Natural killer cell (primary cell): Measurements from ENCODE around the gene PTPRN2. TPM values are rescaled to one million over a fixed set of nuclear protein-coding genes. Genes with fewer than 3 reads are reported as not detected.

Experiments used
- ATAC-seq, 3 donors: fragments of 150-1000 bp in 2 of 3; fragments of 200-7000 bp in 1 of 3; cut with Tn5 transposase; 1 replicate in 1 of 3; 2 replicates in 2 of 3; pipeline ENCODE4 v1.10.0; 2021; ENCODE audit warnings: mild to moderate bottlenecking in 2 of 3, moderate library complexity in 2 of 3
- DNase-seq, 2 donors: peaks; one replicate each; pipeline versions ENCODE4 v3.0.0 to v3.0.0-alpha.2; 2013 to 2021; ENCODE audit warnings: mixed read lengths in 1 of 2
- H3K27ac ChIP-seq: one replicate; pipeline ENCODE4 v1.5.1; 2013; ENCODE audit warnings: mild to moderate bottlenecking, low read length
- H3K27me3 ChIP-seq: one replicate; pipeline ENCODE4 v1.6.1; 2013; ENCODE audit warnings: low read length; ENCODE audit not compliant: control insufficient read depth, insufficient read depth
- H3K36me3 ChIP-seq: one replicate; pipeline ENCODE4 v1.6.1; 2013; ENCODE audit warnings: low read length; ENCODE audit not compliant: control insufficient read depth, insufficient read depth
- H3K4me1 ChIP-seq: one replicate; pipeline ENCODE4 v1.6.1; 2013; ENCODE audit warnings: low read length; ENCODE audit not compliant: control insufficient read depth, insufficient read depth
- H3K4me3 ChIP-seq: one replicate; pipeline ENCODE4 v1.5.1; 2013; ENCODE audit warnings: low read length
- H3K9me3 ChIP-seq: one replicate; pipeline ENCODE4 v1.6.1; 2013; ENCODE audit warnings: low read length; ENCODE audit not compliant: control insufficient read depth, insufficient read depth
- H3K27ac Mint-ChIP-seq, 2 donors: one replicate each; pipeline ENCODE4 v1.8.0; 2022; ENCODE audit warnings: mild to moderate bottlenecking in 2 of 2, mixed read lengths in 2 of 2, moderate library complexity in 1 of 2
- H3K27me3 Mint-ChIP-seq, 2 donors: one replicate each; pipeline ENCODE4 v1.8.0; 2022; ENCODE audit warnings: low read depth in 2 of 2, mixed read lengths in 2 of 2
- H3K36me3 Mint-ChIP-seq: one replicate; pipeline ENCODE4 v1.8.0; 2022; ENCODE audit warnings: mixed read lengths
- H3K4me1 Mint-ChIP-seq, 2 donors: one replicate each; pipeline ENCODE4 v1.8.0; 2022; ENCODE audit warnings: mixed read lengths in 2 of 2
- H3K4me3 Mint-ChIP-seq: one replicate; pipeline ENCODE4 v1.8.0; 2022; ENCODE audit warnings: mild to moderate bottlenecking, moderate library complexity, mixed read lengths
- H3K9me3 Mint-ChIP-seq, 2 donors: one replicate each; pipeline ENCODE4 v1.8.0; 2022; ENCODE audit warnings: mixed read lengths in 2 of 2
- WGBS: methylation state at CpG from one replicate; pipeline ENCODE4 v1.1.7; 2013; ENCODE audit warnings: missing lambda C conversion rate; ENCODE audit not compliant: insufficient coverage; 5-methylcytosine and 5-hydroxymethylcytosine counted together
- intact Hi-C: fragments of 100-400 bp; cut with micrococcal nuclease; formaldehyde crosslinking; loops from one replicate; pipeline ENCODE4 v1.14.2; 2022
- total RNA-seq, 4 donors: library from RNA; stranded (reverse); fragments of 120-200 nt in 1 of 4; gene quantifications; one replicate each; pipeline versions ENCODE4 v1.2.3 to v1.2.4, GENCODE V29; 2013 to 2022
- TF ChIP-seq, protein P1 (sequence below): fragments of 200-600 bp; IDR thresholded peaks from one replicate; pipeline ENCODE4 v1.8.0; 2022; ENCODE audit warnings: antibody characterized with exemption

The PTPRN2 gene
- total RNA-seq, 3 donors from 2014 or later (not counting 1 experiment from before 2014, with no cell fraction given), result 1.3 to 2.5 (median 1.9) TPM

DNA sequence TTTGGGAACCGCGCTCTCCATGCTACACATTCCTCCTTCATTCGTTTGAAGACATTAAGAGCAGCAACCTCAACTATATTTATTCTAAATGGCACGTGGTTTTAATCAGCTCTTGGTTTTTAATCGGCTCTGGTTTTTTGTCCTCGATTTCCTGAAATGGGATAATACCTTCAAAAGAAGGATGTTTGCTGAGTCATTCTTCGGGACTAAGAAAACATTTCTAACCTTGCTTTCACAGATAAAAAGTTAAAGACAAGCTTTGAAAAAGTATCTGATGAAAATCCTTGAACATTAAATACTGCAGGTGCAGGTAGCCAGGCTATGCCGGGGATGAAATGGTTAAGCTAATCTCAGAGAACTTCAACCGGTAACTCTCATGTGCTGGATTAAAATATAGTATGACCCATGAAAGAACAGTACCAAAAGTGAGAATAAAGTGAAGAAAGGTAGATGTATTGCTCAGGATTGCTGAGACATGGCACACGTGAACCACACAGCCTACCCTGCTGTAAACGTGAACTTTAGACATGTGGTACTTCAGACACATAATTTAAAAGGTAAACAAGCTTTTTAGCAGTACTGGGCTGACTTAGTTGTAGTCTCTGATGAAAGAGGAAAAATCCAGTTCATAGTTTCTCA is 89.1 kb downstream of the PTPRN2 start:
- Histone ChIP-seq H3K4me3 (no peak overlapping the region), H3K27me3 (no peaks in the 10 kb centered on the region), H3K36me3 (no peaks in the 10 kb centered on the region), H3K9me3 (no peaks in the 10 kb centered on the region), H3K4me1 (no peaks in the 10 kb centered on the region), H3K27ac (no peak overlapping the region)
- intact Hi-C loops, result no loop called here
- DNase-seq, result no peak
- Mint-ChIP-seq H3K4me1 (no peaks in the 10 kb centered on the region), H3K27ac (no peak overlapping the region), H3K36me3 (no peaks in the 10 kb centered on the region), H3K4me3 (no peak overlapping the region), H3K9me3 (no peaks in the 10 kb centered on the region), H3K27me3 (peaks cover 3 to 6% of the 10 kb centered on the region in 2 donors)
- WGBS, result 75% methylated on average over 11 of the region's 11 CpGs
- no peak for ATAC-seq
- TF ChIP-seq, protein P1, sequence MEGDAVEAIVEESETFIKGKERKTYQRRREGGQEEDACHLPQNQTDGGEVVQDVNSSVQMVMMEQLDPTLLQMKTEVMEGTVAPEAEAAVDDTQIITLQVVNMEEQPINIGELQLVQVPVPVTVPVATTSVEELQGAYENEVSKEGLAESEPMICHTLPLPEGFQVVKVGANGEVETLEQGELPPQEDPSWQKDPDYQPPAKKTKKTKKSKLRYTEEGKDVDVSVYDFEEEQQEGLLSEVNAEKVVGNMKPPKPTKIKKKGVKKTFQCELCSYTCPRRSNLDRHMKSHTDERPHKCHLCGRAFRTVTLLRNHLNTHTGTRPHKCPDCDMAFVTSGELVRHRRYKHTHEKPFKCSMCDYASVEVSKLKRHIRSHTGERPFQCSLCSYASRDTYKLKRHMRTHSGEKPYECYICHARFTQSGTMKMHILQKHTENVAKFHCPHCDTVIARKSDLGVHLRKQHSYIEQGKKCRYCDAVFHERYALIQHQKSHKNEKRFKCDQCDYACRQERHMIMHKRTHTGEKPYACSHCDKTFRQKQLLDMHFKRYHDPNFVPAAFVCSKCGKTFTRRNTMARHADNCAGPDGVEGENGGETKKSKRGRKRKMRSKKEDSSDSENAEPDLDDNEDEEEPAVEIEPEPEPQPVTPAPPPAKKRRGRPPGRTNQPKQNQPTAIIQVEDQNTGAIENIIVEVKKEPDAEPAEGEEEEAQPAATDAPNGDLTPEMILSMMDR, result no peak

- Histone ChIP-seq H3K27me3 (no peaks in the 10 kb centered on the region), H3K4me1 (no peaks in the 10 kb centered on the region), H3K9me3 (no peaks in the 10 kb centered on the region), H3K4me3 (no peak overlapping the region), H3K27ac (no peak overlapping the region), H3K36me3 (no peaks in the 10 kb centered on the region)
- WGBS, result 85% methylated on average over 9 of the region's 9 CpGs
- no peak for DNase-seq
- no peaks in the 10 kb centered on the region for H3K9me3 Mint-ChIP-seq
- TF ChIP-seq, protein P1, result no peak
- H3K36me3 Mint-ChIP-seq, result no peaks in the 10 kb centered on the region
- no peak for ATAC-seq
- peaks cover 0 to 3% of the 10 kb centered on the region in 2 donors for H3K27me3 Mint-ChIP-seq
- no peak overlapping the region for H3K27ac Mint-ChIP-seq
- no peak overlapping the region for H3K4me3 Mint-ChIP-seq
- intact Hi-C loops, result no loop called here
- H3K4me1 Mint-ChIP-seq, result no peaks in the 10 kb centered on the region
Observed at GRCh38 chr7:158497627-158498026, 90.0 kb downstream of the PTPRN2 start.

- DNase-seq, result no peak
- Mint-ChIP-seq H3K36me3 (no peaks in the 10 kb centered on the region), H3K9me3 (no peaks in the 10 kb centered on the region)
Observed at GRCh38 chr7:158495786-158496185, 91.8 kb downstream of the PTPRN2 start.

More at GRCh38 chr7:158495786-158496185, 91.8 kb downstream of the PTPRN2 start:
- H3K4me3 Mint-ChIP-seq, result no peak overlapping the region
- Histone ChIP-seq H3K4me3 (no peak overlapping the region), H3K4me1 (no peaks in the 10 kb centered on the region), H3K36me3 (no peaks in the 10 kb centered on the region), H3K27me3 (no peaks in the 10 kb centered on the region), H3K9me3 (no peaks in the 10 kb centered on the region), H3K27ac (no peak overlapping the region)
- H3K27ac Mint-ChIP-seq, result no peak overlapping the region
- no peaks in the 10 kb centered on the region for H3K4me1 Mint-ChIP-seq
- peaks cover 0 to 3% of the 10 kb centered on the region in 2 donors for H3K27me3 Mint-ChIP-seq
- intact Hi-C loops, result loop anchor here (2.0 kb wide), 1 partner anchor 481 kb away; no protein-coding TSS in a partner anchor
- TF ChIP-seq, protein P1, result no peak
- no peak for ATAC-seq
- 16% methylated on average over 6 of the region's 6 CpGs for WGBS
